Fibroblast of skin of left biceps (primary cell): ENCODE data around the gene FEM1A.
"Not testable (repeated sequence)": the region's sequence is repeated elsewhere in the genome, so short reads cannot be mapped to it uniquely, and the experiment has no call there.

Source experiments
- DNase-seq, 2 experiments: peaks; one replicate each; pipeline ENCODE4 v3.0.0-alpha.2; 2013; ENCODE audit warnings: low read depth in 2 of 2

The FEM1A gene

DNA sequence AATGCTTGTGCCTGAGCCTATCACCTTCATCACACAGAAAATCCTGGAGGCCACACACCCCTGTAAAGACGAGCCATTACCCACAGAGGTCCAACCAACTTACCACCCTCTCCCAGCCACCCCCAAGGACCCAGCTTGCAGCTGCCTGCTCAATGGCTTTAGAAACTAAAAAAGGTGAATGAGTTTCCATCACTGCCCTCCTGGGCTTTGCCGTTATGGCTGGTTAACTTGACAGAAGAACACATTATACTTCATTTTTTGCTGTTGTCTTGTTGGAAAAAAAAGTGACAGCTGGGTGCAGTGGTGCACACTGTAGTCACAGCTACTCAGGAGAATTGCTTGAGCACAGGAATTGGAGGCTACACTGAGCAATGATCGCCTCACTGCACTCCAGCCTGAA, 17.4 kb upstream of the FEM1A start:
- DNase-seq, result no peak

- DNase-seq, result no peak
Observed at GRCh38 chr19:4775627-4776152, 15.8 kb upstream of the FEM1A start.

DNA sequence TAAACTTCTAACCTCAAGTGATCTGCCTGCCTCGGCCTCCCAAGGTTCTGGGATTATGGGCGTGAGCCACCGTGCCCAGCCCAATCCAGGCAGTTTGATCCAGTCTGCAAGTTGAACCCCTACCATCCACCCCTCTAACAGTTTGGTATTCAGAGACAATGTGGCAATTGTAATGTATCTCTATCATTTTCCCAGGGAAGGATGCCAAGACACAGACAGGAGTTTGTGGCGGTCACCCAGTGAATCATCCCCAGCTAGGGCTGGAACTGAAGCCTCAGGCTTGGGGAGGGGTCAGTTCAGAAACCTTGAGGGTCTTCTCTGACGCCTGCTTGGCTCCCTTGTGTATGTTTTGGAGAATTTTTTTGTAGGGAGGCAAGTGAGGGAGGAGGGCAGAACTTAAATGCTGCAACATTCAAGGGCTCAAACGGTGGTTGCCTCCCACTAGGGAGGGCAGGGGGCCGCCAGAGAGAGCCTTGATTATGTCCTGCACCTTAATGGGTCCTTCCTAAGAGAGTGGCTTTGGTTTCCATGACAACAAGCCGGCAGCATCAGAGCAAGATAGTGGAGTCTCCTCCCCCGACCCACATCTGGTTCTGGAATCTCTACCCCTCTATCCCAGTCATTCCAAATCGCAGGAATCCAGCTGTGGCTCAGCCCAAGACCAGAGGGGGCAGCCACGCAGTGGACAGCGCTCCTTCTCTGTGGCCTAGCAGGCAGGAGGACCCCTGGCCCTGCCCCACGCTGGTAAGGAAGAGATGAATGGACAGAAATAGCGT, 14.9 kb upstream of the FEM1A start:
- DNase-seq, result no peak

DNA sequence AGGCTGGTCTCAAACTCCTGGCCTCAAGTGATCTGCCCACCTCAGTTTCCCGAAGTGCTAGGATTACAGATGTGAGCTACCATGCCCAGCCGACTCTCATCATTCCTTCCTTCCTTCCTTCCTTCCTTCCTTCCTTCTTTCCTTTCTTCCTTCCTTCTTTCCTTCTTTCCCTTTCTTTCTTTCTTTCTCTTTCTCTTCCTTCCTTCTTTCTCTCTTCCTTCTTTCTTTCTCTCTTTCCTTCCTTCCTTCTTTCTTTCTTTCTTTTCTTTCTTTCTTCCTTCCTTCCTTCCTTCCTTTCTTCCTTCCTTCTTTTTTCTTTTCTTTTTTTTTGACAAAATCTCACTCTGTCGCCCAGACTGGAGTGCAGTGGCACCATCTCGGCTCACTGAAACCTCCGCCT, 13.4 kb upstream of the FEM1A start:
- DNase-seq, result not testable (repeated sequence)

DNA sequence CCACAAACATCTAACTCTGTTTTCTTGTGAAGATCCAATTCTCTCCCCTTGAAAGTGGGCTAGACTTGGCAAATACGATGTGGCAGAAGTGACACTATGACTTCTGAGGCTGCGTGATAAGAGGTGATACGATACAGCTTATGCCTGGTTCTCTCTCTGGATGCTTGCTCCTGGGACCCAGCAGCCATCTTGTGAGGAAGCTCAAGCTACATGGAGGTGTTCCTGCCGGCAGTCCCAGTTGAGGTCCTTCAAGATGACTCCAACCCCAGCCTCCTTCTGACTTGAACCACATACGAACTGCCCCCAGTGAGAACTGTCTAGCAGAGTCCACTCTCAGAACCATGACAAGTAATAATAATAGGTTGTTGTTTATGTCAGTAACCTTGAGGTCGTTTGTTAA, 10.7 kb upstream of the FEM1A start:
- DNase-seq, result no peak

- no peak for DNase-seq
Observed at GRCh38 chr19:4781801-4782200, 9.7 kb upstream of the FEM1A start.

DNA sequence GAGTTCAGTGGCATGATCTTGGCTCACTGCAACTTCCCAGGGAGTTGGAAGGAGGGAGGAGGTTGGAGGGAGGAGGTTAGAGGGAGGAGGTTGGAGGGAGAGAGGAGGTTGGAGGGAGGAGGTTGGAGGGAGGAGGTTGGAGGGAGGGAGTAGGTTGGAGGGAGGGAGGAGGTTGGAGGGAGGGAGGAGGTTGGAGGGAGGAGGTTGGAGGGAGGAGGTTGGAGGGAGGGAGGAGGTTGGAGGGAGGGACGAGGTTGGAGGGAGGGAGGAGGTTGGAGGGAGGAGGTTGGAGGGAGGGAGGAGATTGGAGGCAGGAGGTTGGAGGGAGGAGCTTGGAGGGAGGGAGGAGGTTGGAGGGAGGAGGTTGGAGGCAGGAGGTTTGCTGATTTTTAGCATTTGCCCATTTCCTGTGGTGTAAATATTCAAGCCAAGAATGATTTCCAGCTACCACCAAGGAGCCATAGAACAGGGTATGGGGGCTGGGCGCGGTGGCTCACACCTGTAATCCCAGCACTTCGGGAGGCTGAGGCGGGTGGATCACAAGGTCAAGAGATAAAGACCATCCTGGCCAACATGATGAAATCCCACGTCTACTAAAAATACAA, 5.0 kb upstream of the FEM1A start:
- DNase-seq, result not testable (repeated sequence)

- not testable (repeated sequence) for DNase-seq
Observed at GRCh38 chr19:4792019-4792865, 708 bp downstream of the FEM1A start.

- not testable (repeated sequence) for DNase-seq
Observed at GRCh38 chr19:4792866-4793195, 1.3 kb downstream of the FEM1A start.

- not testable (repeated sequence) for DNase-seq
Observed at GRCh38 chr19:4793278-4793677, 1.7 kb downstream of the FEM1A start.

DNA sequence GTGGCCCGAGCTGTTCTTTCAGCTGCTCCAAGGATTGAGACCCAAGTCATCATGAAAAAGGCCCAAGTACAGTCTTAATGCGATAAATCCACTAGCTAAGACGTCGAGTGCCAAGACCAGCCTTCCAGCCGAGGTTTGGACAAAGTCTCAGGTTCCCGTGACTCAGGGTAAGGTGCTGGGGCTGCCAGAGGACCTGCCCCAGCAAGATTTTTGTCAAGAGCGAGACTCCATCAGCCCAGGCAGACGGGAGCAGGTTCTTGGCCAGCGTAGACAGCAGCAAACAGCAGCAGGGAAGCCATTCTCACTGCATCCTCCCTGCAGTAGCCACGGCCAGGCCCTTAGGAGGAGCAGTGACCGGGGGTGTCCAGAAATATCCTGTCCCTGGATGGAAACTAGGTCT, 3.4 kb downstream of the FEM1A start:
- no peak for DNase-seq

GRCh38 chr19:4795400-4795799, 3.9 kb downstream of the FEM1A start:
- DNase-seq, result no peak

DNA sequence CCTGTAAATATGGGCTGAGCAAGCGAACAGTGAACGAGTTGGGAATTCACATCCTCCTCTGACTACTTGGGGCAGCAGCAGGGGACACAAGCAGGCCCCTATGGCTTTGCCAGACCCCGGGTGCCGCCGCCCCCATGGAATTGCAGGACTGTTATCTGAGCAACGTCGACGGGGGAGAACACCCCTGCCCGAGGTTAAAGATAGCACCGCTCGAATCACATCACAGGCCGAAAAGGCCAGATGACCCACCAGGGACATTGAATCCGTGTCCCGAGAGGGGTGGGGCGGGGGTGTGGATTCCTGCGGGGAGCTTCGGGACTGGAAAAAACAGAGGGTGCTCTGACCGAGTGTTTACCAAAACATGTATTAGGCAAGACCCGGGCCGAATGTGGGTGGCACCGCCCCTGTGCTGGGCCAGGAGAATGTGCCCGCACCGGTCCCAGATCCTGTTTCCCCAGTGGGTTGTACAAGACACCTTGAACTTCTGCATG, 9.1 kb downstream of the FEM1A start:
- no peak for DNase-seq

DNA sequence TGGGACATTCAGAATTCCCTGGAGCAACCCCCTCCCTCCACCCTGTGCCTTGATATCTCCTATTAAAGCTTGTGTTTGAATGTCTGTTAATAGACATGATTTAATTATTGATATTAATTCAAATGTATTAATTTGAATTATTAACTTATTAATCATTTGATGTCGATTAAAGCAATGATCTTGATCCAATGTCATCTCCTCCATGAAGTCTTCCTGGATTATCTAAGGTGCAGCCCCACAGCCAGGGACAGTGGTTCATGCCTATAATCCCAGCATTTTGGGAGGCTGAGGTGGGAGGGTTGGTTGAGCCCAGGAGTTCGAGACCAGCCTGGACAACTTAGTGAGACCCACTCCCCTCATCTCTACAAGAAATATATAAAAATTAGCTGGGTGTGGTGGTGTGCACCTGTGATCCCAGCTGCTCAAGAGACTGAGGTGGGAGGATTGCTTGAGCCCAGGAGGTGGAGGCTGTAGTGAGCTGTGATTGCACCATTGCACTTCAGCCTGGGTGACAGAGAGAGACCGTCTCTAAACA, 9.6 kb downstream of the FEM1A start:
- no peak for DNase-seq

DNA sequence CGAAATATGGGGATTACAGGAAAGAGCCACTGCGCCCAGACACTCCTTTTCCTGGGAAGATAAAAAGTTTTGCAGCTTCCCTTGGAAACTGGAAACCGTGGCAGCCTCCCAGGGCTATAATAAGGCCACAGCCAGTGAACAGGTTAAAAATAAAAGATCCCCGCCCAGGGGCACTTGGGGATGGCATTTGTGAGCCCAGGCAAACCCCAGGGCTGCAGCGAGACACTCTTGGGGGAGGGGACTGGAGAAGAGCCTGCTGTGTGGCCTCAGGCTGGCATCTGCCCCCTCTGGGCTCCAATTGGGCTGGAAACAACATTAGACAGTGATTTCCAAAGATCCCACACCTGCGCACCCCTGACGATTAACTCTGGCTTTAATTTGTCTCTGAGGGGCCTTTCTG, 11.2 kb downstream of the FEM1A start:
- DNase-seq, result no peak

- DNase-seq, result no peak
Observed at GRCh38 chr19:4803736-4804695, 12.5 kb downstream of the FEM1A start.

- not testable (repeated sequence) for DNase-seq
Observed at GRCh38 chr19:4805140-4805539, 13.6 kb downstream of the FEM1A start.

DNA sequence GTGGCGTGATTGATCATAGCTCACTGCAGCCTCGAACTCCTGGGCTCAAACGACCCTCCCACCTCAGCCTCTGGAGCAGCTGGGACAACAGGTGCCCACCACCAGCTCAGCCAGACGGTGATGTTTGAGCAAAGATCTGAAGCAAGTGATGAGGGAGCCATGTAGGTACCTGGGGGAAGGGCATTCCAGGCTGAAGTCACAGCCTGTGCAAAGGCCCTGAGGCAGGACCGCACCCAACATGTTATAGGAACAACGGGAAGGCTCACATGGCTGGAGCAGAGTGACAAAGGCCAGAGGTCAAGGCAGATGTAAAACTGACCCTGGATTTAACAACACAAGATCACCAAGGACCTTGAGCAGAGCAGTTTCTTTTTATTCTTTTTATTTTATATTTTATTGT, 14.8 kb downstream of the FEM1A start:
- DNase-seq, result no peak

DNA sequence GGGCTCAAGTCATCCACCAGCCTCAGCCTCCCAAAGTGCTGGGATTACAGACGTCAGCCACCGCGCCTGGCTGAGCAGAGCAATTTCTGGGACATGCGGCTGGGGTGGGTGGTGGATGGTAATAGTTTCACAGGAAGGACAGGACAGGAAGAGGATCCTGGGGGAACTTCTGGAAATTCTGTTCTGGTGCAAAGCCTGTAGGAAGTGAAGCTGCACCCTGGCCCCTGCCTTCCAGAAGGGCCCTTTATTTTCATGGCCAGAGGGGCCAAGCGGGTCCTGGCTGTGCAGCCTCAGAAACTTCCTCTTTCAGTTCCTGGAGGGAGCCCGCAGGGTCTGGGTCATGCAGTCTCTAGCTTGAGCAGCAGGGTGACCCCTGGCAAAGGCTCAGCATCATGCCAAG, 15.7 kb downstream of the FEM1A start:
- DNase-seq, result no peak

GRCh38 chr19:4811328-4812131, 20.0 kb downstream of the FEM1A start:
- DNase-seq, result no peak
